Left kidney (tissue), 2 donors: ENCODE results near the gene PARP8. TPM values are rescaled to one million over a fixed set of nuclear protein-coding genes. Genes with fewer than 3 reads are reported as not detected.
"Not testable (repeated sequence)": the region's sequence is repeated elsewhere in the genome, so short reads cannot be mapped to it uniquely, and the experiment has no call there.

Source experiments
- DNase-seq: peaks from one replicate; pipeline ENCODE4 v3.0.0-alpha.2; 2013
- polyA plus RNA-seq: library from polyadenylated mRNA; unstranded; fragments of 120-200 nt; gene quantifications from one replicate; pipeline ENCODE4 v1.2.1, GENCODE V29; 2013; ENCODE audit not compliant: insufficient read length

Gene PARP8
- polyA plus RNA-seq, 1 donor, result 17.5 TPM

GRCh38 chr5:50770441-50770840 lies 104.0 kb downstream of the PARP8 start:
- DNase-seq, result no peak

DNA sequence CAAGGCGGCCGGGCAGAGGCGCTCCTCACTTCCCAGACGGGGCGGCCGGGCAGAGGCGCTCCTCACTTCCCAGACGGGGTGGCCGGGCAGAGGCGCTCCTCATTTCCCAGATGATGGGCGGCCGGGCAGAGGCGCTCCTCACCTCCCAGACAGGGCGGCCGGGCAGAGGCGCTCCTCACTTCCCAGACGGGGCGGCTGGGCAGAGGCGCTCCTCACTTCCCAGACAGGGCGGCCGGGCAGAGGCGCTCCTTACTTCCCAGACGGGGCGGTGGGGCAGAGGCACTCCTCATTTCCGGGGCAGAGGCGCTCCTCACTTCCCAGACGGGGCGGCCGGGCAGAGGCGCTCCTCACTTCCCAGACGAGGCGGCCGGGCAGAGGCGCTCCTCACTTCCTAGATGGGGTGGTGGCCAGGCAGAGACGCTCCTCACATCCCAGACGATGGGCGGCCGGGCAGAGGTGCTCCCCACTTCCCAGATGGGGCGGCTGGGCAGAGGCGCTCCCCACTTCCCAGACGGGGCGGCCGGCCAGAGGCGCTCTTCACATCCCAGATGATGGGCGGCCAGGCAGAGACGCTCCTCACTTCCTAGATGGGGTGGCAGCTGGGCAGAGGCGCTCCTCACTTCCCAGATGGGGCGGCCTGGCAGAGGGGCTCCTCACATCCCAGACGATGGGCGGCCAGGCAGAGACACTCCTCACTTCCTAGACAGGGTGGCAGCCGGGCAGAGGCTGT lies 108.2 kb downstream of the PARP8 start:
- not testable (repeated sequence) for DNase-seq

GRCh38 chr5:50786073-50786472 lies 119.6 kb downstream of the PARP8 start:
- no peak for DNase-seq

- DNase-seq, result no peak
Measured at GRCh38 chr5:50791813-50792212, 125.4 kb downstream of the PARP8 start.

DNA sequence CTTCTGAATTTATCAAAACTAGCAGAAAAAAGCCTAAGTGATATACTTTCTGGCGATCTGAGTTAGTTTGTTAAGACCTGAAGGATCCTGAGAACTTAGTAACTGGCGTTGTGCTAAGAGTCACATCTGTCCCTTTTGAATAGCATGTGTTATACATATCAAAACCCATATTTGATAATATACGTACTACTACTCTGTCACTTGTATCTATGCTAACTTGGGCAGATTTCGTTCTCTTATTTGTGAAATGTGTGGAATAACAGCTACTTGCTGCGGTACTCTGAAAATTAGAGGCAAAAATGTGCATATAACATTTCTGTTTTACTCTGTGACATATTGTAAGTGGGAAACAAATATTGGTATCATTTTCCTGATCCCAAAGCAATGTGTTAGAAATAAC lies 126.4 kb downstream of the PARP8 start:
- DNase-seq, result no peak

DNA sequence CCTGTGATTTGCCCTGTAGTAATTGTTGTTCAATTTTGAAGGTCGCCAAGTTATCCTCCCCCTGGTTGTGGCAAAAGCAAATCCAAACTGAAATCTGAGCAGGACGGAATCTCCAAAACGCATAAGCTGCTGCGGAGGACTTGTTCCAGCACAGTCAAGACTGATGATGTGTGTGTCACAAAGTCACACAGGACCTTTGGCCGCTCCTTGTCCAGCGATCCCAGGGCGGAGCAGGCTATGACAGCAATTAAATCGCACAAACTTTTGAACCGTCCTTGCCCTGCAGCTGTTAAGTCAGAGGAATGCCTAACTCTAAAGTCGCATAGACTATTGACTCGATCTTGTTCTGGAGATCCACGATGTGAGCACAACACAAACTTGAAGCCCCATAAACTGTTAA lies 128.4 kb downstream of the PARP8 start:
- DNase-seq, result no peak

- no peak for DNase-seq
Measured at GRCh38 chr5:50798002-50798401, 131.6 kb downstream of the PARP8 start.

- DNase-seq, result no peak
Measured at GRCh38 chr5:50799596-50799995, 133.2 kb downstream of the PARP8 start.

- no peak for DNase-seq
Measured at GRCh38 chr5:50800410-50800809, 134.0 kb downstream of the PARP8 start.

DNA sequence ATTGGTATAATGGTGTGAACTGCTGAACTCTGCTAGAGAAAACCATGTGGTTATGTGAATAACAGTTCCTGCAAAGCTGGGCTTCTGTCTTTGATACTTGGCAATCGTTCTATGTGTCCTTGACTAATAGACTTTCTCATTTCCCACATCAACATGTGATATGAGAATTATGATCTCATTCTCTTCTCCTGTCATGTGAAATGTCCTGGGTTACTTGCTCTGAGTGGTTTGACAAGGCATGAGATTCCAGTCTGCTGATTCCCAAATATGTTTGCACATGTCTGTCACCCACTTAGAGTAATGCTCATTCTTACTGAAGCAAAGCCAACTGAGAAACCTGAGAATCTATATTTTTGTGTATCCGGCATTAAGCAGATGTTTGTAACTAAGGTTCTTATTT lies 141.2 kb downstream of the PARP8 start:
- DNase-seq, result no peak

- DNase-seq, result no peak
Measured at GRCh38 chr5:50808406-50808805, 142.0 kb downstream of the PARP8 start.

GRCh38 chr5:50811746-50812145 lies 145.3 kb downstream of the PARP8 start:
- DNase-seq, result not testable (repeated sequence)

GRCh38 chr5:50813691-50814090 lies 147.3 kb downstream of the PARP8 start:
- DNase-seq, result no peak

GRCh38 chr5:50814556-50814955 lies 148.1 kb downstream of the PARP8 start:
- no peak for DNase-seq

DNA sequence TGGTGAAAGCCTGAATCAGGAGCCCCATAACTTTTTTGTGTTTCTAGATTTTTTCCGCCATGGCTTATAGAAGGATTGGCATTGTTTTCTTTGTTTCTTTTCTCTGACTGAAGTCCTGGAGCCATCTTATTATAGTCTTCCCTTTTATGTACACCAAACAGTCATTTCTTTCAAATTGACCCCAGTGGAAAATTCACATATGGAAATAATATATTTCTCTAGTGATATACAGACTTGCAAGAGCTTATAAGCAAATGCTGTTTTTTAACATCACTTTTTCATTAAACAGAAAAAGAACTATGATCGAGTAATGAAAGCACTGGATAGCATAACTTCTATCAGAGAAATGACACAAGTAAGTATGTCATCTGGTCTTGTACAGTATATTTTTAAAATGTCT lies 155.6 kb downstream of the PARP8 start:
- no peak for DNase-seq

DNA sequence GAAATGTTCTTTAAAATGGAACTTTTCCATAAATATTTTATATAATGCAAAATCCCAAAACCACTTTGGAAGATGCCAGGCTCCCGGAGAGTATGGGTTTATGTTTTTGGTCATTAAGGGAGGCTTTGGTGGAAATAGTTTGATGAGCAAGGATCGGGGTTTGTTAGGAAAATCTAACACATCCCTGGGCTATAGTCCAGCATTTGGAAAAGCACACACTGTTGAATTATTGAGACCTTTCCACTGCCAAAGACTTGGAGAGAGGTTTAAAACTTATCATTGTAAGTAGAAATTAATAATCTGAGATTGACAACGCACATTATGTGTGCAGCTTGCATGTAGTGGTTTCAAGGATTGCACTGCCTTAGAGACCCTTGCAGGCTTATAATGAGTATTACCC lies 156.3 kb downstream of the PARP8 start:
- DNase-seq, result no peak

DNA sequence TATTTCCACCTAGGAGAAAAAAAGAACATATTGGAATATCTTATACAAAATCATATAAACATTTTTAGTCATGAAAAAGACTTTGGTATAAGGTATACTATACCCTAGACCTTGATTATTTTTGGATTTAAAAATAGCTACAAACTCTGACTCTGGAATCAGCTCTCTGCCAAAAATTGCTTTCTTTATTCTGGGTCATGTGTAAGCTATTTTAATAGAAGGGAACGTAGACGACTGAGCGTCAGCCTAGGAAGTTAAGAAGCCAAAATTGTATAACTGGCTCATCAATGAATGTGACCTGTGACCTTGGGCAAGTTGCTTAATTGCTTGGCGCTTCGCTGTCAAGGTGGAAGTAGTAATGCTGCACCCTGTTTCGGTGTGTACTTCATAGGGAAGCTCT lies 157.1 kb downstream of the PARP8 start:
- DNase-seq, result no peak

- no peak for DNase-seq
Measured at GRCh38 chr5:50824109-50824508, 157.7 kb downstream of the PARP8 start.

- DNase-seq, result no peak
Measured at GRCh38 chr5:50827516-50828247, 161.2 kb downstream of the PARP8 start.

GRCh38 chr5:50829023-50829422 lies 162.6 kb downstream of the PARP8 start:
- DNase-seq, result no peak

GRCh38 chr5:50832657-50833284 lies 166.3 kb downstream of the PARP8 start:
- DNase-seq, result no peak

- no peak for DNase-seq
Measured at GRCh38 chr5:50836356-50836755, 169.9 kb downstream of the PARP8 start.

DNA sequence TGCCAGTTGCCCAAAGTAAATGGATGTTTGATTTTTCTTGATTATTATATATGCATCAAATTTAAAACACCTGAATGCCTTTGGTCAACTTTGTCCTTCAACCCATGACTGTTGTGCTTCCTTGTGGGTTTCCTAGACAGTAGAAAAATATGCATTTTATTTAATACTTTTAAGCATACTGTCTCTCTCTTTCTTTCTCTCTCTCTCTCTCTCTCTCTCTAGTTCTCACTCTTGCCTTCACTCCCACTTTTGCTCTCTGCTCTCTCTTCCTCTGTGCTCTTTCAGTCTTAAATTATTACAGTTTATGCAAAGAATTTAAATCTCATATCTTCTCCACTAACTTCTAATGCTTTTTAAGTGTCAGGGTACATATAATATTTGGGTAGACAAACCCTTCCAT lies 173.0 kb downstream of the PARP8 start:
- no peak for DNase-seq
